NK-92 treated with Interleukin-12 subunit alpha and Interleukin-12 subunit beta, amount 100 ng/mL, for 24 hours (cell line): ENCODE results near the gene IFT27.

Source experiments
- DNase-seq: peaks from one replicate; lab custom pipeline; 2025; lab: John Stamatoyannopoulos, UW

The IFT27 gene, protein sequence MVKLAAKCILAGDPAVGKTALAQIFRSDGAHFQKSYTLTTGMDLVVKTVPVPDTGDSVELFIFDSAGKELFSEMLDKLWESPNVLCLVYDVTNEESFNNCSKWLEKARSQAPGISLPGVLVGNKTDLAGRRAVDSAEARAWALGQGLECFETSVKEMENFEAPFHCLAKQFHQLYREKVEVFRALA

DNA sequence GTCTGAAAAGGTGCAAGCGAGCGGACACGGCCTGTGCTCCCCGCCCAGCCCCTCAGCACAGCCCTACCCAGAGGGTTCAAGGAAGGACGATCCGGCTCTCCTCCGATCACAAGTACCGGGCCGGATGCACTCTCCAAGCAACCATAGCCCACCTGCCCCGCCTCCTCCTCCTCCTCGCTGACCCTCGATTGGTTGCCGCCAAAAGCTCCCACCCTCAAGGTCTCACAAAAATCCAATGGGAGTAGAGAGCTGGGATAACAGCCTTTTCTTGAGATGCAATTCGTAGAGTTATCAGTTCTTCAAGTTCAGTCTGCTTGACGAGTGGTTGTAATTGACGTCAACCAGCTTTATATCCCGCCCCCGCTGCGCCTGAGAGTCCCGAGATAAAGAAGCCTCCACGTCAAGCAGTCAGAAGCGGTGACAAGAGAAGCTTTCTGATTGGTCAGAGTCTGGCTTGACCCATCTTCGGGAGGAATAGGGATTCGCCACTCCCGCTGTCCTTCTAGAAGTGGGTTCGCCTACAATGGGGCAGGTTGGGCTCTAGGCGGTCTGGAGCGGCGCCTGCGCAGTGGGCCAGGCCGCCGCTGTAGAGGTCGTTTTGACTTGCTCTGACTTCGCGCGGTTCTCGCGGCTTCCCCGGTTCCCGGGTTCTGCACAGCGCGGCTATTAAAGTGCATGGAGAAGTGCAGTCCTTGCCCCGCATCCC lies at the start of gene IFT27:
Gene IFT27 (minus strand): TSS at position 156 of the 706 bp plus-strand sequence. CDS start 412 bp downstream, outside the sequence.
- peak; percentile 97 for DNase-seq

DNA sequence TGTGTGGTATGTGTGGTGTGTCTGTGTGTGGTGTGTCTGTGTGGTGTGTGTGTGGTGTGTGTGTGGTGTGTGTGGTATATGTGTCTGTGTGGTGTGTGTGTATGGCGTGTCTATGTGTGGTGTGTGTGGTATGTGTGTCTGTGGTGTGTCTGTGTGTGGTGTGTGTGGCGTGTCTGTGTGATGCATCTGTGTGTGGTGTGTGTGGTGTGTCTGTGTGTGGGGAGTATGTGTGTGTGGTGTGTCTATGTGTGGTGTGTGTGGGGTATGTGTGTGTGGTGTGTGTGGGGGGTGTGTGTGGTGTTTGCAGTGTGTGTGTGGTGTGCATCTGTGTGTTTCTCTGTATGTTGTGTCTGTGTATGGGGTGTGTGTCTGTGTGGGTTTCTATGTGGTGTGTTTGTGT lies 48.7 kb upstream of the IFT27 start:
- no peak for DNase-seq

DNA sequence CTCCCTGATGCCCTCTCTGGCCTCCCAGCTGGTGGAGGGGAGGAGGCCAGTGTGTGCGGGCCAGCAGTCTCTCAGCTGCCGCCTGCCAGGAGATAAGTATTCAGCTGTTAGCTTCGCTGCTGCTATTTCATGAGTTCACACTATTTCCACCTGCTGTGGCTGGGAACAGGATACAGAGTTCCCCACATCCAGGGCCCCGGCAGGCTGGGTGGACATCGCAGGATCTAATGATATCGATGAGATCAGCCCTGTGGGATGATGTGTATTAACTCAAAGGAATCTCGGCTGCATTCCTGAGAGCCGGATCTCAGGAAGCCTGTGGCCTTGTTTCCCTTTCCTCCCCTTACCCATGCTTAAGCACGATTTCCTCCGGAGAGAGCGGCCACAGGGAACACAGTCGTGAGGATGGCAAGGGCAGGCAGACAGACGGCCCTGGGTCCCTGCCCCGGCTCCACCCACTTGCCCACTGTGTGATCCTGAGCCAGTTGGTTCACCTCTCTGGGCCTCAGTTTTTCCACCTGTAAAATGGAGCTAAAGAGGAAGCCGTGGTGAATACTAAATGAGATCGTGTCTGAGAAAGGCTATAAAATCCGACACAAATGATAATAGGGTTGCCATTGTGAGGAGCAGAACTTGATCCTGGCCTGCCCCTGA lies 47.4 kb upstream of the IFT27 start:
- no peak for DNase-seq

DNA sequence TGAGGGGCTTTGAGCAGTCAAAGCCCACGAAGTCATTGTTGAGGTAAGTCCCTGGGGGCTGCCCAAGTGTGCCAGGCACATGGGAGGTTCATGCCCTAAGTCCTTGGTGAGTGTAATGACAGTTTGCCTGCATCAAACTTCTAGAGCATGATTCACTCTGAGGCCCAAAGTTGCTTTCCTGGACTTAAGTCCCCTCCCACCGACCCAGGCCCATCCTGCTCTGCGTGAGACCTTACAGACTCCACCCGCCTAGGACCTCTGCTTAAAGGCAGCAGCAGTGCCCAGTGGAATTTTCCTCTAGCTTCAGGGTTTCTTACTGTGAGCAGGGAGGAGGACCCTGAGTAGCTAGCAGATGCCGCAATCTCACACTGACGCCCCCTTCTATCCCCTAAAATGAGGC lies 46.7 kb upstream of the IFT27 start:
- DNase-seq, result no peak

DNA sequence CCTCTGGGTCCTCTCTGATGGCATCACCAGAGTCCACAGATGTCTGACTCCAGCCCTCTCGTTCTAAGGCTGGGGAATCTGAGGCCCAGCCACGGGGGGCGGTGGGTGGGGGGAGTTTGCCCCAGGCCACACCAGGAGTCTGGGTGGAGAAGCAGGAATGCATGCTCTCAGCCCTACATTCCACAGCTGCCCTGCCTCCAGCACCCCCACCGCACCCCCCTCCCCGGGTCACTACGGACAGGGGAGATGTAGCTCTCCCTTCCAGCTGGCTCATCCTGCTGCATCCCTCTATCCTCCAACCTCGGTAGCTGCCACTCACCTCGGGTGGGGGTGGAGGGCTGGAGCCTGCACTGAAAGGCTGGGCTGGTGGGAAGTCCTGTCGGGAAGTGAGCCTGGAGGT lies 43.2 kb upstream of the IFT27 start:
- no peak for DNase-seq

DNA sequence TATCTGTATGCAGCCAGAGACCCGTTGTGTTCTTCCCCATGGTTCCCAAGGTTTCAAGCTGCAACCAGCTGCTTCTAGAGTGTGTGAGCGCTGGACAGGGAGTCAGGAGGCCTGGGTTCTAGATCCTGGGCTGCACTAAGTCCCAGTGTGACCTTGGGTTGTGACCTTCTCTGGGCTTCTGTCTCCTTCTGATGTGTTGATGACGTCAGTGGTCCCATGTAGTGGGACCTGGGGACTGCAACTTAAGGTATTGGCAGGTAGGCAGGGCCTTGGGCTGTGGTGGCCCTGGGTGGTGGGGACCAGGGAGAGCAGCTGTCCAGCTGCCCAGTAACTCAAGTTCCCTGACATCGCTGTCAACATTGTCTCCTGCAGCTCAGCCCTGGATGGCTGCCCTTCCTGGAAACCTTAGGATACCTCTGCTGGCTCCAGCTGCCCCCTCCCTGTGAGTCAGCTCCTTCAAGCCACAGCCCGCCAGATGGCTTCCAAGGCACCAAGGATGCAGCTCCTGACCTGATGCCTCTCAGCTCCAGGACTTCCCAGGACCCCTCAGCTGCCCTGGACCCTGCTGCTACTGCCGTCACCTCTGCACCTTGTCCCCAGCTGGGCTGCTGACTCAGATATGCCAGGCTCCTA lies 42.2 kb upstream of the IFT27 start:
- no peak for DNase-seq

DNA sequence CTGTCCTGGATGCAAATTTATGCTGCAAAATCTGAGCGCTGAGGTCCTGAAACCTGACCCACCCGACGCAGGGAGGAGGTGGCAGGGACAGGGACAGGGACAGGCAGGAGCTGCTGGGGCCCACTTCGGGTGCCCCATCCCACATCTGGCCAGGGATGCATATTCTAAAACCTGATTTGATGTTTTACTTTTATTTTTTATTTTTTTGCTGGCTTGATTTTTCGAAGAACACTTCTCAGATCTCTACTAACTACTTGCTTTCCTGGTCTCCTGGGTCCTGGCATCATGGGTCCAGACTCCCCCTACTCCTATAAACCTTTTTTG lies 41.6 kb upstream of the IFT27 start:
- no peak for DNase-seq

DNA sequence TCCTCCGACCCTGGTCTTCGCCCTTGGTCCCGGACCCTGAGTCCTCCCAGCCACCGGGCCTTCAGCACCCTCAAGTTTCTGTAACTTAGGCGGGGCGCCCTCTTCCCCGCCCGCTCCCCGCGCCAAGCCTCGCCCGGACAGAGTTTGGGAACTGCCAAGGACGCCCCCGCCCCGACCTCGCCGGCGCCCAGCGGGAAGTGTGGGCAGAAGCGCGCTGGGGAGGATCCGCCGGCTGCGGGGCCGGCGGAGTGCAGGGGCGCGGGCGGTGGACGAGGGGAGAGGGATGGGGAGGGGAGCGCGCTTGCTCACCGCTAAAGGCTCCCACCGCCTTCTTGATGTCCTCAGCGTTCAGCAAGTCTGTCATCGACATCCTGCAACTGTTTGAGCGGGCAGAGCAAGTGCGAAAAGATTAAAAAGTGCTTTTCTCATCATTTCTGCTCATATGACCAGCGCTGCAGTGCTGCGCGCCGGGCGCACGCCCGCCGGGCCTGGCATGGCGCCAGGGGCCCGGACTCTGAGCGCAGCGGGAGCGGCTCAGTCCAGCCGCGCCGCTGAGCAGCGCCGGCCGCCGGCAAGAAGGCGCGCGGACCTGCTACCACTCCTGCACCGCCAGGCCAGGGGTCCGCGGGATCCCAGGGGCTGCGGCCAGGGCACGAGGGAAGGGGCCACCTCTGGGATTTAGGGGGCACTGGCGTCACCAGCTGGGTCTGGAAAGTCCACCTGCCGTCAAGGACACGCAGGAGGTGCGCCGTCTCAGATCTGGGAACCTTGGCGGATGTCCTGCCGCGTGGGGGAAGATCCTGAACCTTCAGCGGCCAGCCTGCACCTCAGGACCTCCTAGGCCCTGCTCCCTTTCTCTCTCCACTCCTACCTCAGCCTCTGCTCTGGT lies 41.0 kb upstream of the IFT27 start, which contains the start of gene PVALB:
Gene PVALB (minus strand): TSS at position 400 of the 889 bp plus-strand sequence. CDS start 30 bp downstream, at position 370.
- no peak for DNase-seq

DNA sequence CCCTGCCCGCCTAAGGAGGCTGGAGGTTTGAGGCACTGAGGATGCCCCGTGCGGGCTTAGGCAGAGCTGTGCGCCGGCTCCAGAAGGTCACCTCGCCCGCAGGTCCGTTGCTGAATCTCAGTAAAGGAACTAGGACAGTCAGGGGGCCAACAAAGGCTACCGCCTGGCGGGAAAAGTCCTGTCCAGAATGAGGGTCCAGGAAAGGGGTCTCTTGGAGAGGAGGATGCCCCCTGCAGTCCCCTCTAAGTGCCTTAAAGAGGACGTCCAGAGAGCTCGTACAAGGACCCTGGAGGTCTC lies 40.4 kb upstream of the IFT27 start:
- DNase-seq, result no peak

DNA sequence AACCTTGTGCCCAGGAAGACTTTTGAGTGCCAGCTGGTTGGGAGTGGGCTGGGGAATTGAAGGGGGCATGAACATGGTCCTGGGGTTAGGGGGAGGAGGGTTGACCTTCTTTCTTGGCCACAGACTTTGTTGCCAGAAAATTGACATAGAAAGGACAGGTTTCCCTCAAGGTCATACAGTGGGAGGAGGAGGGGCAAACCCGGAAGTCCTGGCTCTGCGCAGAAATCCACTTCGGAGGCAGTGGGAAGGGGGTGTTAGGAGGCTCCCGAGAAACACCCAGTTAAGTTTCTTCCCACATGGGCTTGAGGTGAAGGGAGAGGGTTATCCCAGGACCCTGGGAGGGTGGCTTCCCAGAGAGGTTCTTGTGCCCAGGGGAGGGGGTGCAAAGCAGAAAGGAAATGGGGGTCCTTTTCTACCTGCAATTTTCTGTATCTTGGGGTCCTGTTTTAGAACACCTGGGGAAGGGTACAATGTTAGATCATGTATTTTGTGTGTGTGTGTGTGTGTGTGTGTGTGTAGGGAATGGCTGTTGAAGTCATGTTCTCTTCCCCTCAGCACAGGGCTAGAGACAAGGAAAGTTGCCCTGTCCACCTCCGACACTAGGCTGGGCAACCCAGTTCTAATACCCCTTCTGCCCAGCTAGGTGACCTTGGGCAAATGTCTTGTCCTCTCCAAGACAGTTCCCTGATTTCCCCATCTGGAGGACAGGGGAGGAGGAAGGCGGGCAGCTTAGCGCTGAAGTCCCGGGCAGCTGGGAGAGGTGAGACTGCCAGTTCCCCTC lies 39.8 kb upstream of the IFT27 start:
- DNase-seq, result no peak

DNA sequence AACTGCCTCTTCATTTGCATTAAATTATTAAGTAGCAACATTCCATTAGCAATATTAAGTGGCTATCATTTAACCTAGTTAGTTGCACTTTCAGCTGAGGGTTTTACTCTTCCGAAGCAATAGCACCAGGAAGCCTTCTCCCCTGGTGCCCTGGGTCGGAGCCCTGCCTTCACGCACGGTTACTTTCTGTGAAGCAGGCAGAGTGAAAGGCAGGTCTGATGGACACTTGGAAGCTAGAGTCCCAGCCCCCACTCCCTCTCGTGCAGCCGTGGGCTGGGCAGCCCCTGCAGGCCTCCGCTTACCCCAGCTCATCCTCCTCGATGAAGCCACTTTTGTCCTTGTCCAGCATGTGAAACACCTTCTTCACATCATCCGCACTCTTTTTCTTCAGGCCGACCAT lies 38.9 kb upstream of the IFT27 start:
- no peak for DNase-seq

DNA sequence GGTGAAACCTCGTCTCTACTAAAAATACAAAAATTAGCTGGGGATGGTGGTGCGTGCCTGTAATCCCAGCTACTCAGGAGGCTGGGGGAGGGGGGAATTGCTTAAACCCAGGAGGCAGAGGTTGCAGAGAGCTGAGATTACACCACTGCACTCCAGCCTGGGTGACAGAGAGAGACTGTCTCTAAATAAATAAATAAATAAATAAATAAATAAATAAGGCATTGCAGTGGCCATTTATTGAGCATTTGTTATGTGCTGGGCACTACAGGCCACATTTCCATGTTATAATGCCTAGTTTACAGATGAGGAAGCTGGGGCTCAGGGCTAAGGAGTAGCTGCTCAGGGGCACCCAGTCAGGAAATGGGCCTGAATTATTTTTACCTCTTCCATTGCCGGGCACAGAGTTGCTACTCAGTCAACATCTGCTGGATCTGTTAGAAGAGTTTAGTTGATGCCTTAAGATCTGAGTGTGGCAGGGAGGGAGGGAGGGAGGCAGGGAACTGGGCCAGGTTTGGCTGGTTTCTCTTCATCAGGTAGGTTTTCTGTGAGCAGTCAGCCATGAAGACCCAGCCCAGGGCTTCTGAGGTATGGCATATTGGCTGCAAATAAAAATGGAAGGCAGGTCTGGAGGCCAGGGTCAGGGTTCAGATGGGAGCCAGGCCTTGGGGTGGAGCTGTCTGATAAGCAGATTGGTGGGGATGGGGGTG lies 35.3 kb upstream of the IFT27 start:
- DNase-seq, result no peak

DNA sequence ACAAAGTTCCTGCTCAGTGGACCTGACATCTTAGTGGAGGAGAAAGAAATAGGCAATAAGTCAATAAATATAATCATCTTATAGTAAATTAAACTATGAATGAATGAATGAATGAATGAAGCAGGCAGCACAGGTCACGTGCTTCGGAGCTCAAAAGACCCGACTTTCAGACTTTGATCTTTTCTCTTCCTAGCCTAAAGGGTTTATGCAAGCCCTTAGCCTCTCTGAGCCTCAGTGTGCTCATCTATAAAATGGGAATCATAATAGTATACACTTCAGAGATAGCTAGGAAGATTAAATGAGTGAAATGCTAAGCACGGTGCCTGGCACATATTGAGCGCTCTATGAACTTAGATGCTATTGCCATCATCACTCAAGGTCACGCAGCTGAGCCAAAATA lies 33.4 kb upstream of the IFT27 start:
- no peak for DNase-seq

DNA sequence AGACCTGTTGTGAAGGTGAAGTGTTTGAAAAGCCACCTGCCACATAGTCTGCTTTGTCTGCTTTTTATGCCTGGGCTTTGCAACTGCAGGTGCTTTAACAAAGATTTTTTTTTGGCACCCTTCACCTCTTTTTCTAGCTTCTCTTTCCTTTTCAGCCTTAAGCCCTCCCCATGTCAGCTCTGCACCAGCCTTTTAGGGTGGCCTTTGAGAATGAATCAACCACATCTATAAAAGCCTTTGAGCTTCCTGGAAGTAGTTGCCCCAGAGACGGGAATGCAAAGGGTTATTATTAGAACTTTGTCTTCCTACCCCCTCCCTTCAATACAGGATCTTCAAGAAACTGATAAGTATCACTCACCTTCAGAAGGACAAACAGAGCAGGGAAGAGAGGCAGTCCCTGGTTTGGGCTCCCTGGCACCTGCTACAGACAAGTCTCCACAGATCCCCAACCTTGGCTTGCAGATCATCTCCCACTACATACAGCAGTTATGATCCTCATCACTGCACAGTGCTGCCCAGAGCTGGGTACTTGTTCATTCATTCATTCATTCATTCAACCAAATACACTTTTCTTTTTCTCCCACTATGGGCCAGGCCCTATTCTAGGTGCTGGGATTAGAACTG lies 32.9 kb upstream of the IFT27 start:
- DNase-seq, result no peak

DNA sequence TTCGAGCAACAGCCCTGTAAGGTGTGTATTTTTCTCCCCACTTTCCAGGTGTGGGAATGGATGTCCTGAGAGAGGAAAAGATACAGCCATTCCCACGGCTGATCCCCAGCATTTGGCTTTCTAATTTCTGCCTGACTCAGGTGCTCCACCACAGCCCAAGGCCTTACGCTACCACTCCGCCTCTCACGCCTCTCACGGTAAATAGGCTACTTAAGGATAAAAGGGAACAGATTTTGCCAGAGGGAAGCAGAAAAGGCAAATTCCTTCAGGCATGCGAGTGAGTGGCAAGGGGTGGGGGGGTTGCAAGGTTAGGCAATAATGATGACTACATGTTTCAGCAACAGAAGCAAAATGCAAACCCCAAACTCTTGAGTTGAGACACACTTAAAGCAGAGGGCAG lies 31.7 kb upstream of the IFT27 start:
- DNase-seq, result no peak

DNA sequence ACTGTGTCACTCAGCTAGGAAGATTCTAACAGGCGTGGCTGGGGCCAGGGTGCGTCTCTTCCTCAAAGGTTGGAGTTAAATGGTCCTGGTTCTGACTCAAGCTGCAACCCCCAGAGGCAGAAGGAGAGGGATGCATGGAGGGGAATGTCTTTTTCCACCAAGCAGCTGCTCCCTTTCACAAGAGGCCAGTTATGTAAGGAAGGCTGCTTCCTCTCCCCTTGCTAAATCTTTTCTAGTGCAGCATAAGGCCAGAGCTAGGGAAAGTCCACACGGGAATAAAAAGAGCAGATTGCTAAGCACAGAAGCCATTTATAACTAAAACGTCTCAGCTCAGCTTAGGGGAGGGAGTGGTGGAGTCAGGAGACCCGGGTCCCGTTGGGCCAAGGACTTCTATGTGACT lies 30.9 kb upstream of the IFT27 start:
- no peak for DNase-seq

DNA sequence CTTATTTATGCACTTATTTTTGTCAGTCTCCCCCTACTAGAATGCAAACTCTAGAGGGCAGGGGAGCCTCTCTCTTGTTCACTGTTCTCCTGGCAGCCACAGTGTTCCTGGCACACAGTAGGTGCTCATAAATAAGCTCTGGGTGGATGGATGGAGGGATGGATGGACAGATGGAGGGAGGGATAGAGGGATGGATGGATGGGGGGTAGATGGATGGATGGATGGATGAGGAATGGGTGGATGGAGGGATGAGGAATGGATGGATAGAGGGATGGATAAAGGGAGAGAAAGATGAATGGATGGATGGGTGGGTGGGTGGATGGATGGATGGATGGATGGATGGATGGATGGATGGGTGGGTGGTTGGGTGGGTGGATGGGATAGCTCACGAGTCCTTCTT lies 27.4 kb upstream of the IFT27 start:
- no peak for DNase-seq

DNA sequence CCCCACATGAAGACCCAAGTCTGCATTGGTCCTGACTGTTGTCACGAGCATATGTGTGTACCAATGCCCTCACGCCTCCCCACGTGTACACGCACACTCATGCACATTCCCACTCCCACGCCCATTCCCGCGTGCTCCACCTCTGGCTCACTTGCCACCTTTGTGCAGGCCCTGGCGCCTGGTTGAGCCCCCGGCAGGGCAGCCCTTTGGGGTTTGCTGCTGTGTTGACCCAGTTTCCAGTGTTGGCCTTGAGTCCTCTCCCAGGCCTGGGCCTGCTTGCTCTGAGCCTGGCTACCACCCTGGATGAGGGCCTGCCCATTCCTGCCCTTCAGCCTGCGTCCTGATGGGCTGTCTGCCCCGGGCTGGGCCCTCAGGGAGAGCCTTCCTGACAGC lies 22.8 kb upstream of the IFT27 start:
- no peak for DNase-seq

DNA sequence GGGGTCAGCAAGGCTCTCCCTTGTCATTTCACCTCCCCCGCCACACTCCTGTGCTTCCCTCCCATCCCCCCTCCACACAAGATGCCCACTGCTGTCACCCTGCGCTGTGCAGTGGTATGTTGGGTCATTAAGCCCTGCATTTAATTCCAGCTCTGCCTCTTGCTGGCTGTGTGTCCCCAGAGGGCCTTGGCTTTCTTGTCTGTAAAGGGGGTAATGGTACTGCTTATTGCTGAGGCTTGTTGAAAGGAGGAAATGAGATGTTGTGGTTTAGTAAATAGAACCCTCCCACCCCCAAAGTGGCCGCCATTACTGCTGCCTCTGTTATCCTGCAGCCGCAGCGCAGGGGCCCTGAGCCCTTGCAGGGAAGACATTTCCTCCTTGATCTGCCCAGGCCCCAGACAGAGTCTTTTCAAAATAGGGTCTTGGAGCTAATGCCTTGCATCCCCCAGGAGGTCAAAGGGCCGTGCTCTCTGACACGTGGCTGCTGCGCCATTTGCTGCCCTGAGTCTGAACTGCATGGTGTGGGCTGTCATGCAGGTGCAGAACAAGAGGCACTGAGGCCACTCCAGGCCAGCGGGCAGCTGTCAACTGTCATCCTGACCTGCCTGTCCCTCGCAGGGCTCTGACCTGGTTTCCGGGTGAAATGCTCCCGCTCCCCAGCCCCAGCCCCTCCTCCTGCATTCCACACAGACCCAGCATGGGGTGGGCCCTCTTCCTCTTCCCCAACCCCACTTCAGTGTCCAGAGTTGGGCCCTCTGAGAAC lies 22.2 kb upstream of the IFT27 start:
- no peak for DNase-seq

DNA sequence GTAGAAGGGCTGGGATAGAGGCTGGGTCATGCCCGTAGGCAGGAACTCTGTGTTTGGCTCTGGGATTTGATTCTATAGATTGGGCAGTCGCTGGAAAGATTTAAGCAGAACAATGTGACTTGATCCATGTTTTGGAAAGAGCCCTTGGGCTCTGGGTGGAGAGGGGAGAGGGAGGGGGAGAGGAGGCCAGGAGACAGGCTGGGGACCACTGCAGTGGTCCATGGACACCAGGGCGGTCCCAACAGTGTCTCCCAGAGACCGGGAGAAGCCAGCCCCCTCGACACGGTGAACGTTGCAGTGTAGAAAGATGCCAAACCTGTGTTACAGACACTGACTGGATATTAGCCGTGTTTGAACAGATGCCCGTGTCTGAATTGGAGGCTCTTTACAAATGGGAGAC lies 21.5 kb upstream of the IFT27 start:
- DNase-seq, result no peak
